ENCODE results near the gene CASQ2. TPM values are rescaled to one million over a fixed set of nuclear protein-coding genes. Genes with fewer than 3 reads are reported as not detected.

The CASQ2 gene
- polyA plus RNA-seq, 1 donor from 2014 or later, result not detected

- Histone ChIP-seq H3K4me2 (ENCODE audit: low read length) (no peak overlapping the region), H3K27me3 (ENCODE audit: insufficient read depth, low read depth, low read length) (no peaks in the 10 kb centered on the region), H2AFZ (ENCODE audit: low read depth, low read length) (no peak overlapping the region), H4K20me1 (ENCODE audit: insufficient read depth) (no peaks in the 10 kb centered on the region), H3K79me2 (replicated peaks; ENCODE audit: insufficient read depth, low read length) (no peaks in the 10 kb centered on the region), H3K9me2 (ENCODE audit: insufficient read depth, low read length) (no peaks in the 10 kb centered on the region), H3K27ac (ENCODE audit: low read length) (no peak overlapping the region), H3K36me3 (ENCODE audit: insufficient read depth, low read length) (no peaks in the 10 kb centered on the region), H3K4me3 (ENCODE audit: low read length) (no peak overlapping the region), H3K9me3 (ENCODE audit: low read length) (no peaks in the 10 kb centered on the region), H3F3A (ENCODE audit: insufficient read depth, low read length, poor library complexity, severe bottlenecking) (no peaks in the 10 kb centered on the region), H3K9ac (ENCODE audit: low read length) (no peak overlapping the region)
- TF ChIP-seq TAF1 (IDR thresholded peaks at IDR 0.05; ENCODE audit: low read depth) (no peak), MXI1 (conservative IDR thresholded peaks at IDR 0.05; ENCODE audit: poor library complexity, severe bottlenecking) (no peak)
These were observed 14.7 kb downstream of the CASQ2 start for GRCh38 chr1:115753830-115754229.

- no peaks in the 10 kb centered on the region for H3K79me2 ChIP-seq (replicated peaks; ENCODE audit: insufficient read depth, low read length)
- no peaks in the 10 kb centered on the region for H3K36me3 ChIP-seq (ENCODE audit: insufficient read depth, low read length)
- no peaks in the 10 kb centered on the region for H3K27me3 ChIP-seq (ENCODE audit: insufficient read depth, low read depth, low read length)
- H3K27ac ChIP-seq (ENCODE audit: low read length), result no peak overlapping the region
- no peak overlapping the region for H3K4me3 ChIP-seq (ENCODE audit: low read length)
- H3K4me2 ChIP-seq (ENCODE audit: low read length), result no peak overlapping the region
- no peak overlapping the region for H3K9ac ChIP-seq (ENCODE audit: low read length)
- no peaks in the 10 kb centered on the region for H3K9me3 ChIP-seq (ENCODE audit: low read length)
- H3F3A ChIP-seq (ENCODE audit: insufficient read depth, low read length, poor library complexity, severe bottlenecking), result no peaks in the 10 kb centered on the region
- no peak overlapping the region for H2AFZ ChIP-seq (ENCODE audit: low read depth, low read length)
- no peaks in the 10 kb centered on the region for H4K20me1 ChIP-seq (ENCODE audit: insufficient read depth)
- TF ChIP-seq REST (IDR thresholded peaks at IDR 0.05; ENCODE audit: borderline replicate concordance) (no peak), TAF1 (IDR thresholded peaks at IDR 0.05; ENCODE audit: low read depth) (no peak), MXI1 (conservative IDR thresholded peaks at IDR 0.05; ENCODE audit: poor library complexity, severe bottlenecking) (no peak)
- H3K9me2 ChIP-seq (ENCODE audit: insufficient read depth, low read length), result no peaks in the 10 kb centered on the region
These were observed 15.2 kb downstream of the CASQ2 start for GRCh38 chr1:115753361-115753760.

- H3F3A ChIP-seq (ENCODE audit: insufficient read depth, low read length, poor library complexity, severe bottlenecking), result no peaks in the 10 kb centered on the region
- H3K9me2 ChIP-seq (ENCODE audit: insufficient read depth, low read length), result no peaks in the 10 kb centered on the region
- H3K36me3 ChIP-seq (ENCODE audit: insufficient read depth, low read length), result no peaks in the 10 kb centered on the region
- H3K9me3 ChIP-seq (ENCODE audit: low read length), result no peaks in the 10 kb centered on the region
- no peak overlapping the region for H2AFZ ChIP-seq (ENCODE audit: low read depth, low read length)
- no peaks in the 10 kb centered on the region for H3K79me2 ChIP-seq (replicated peaks; ENCODE audit: insufficient read depth, low read length)
- no peak overlapping the region for H3K4me3 ChIP-seq (ENCODE audit: low read length)
- no peaks in the 10 kb centered on the region for H4K20me1 ChIP-seq (ENCODE audit: insufficient read depth)
- no peaks in the 10 kb centered on the region for H3K27me3 ChIP-seq (ENCODE audit: insufficient read depth, low read depth, low read length)
- no peak overlapping the region for H3K27ac ChIP-seq (ENCODE audit: low read length)
- no peak overlapping the region for H3K9ac ChIP-seq (ENCODE audit: low read length)
- TF ChIP-seq RAD21 (conservative IDR thresholded peaks at IDR 0.05) (no peak), EP300 (conservative IDR thresholded peaks at IDR 0.05; ENCODE audit: poor library complexity, severe bottlenecking) (peak; percentile 16)
- H3K4me2 ChIP-seq (ENCODE audit: low read length), result no peak overlapping the region
These were observed 19.9 kb downstream of the CASQ2 start for GRCh38 chr1:115748401-115749150.

Measured in neural cell (in vitro differentiated cells).